Erythroblast (primary cell): Measurements from ENCODE around the gene HGF.

ENCODE experiments used
- GATA1 ChIP-seq: IDR thresholded peaks from 2 replicates; pipeline ENCODE4 v1.6.1; 2011; ENCODE audit warnings: low read depth, mild to moderate bottlenecking, control low read depth, low read length, moderate library complexity
- POLR2A ChIP-seq: IDR thresholded peaks from 2 replicates; pipeline ENCODE4 v1.6.1; 2011; ENCODE audit warnings: mild to moderate bottlenecking, low read length

- TF ChIP-seq POLR2A = no peak
- TF ChIP-seq GATA1 = no peak
Measured at GRCh38 chr7:81775560-81775959, 5.7 kb upstream of the HGF start.
